ENCODE data around the gene BPIFB4. TPM values are rescaled to one million over a fixed set of nuclear protein-coding genes. Genes with fewer than 3 reads are reported as not detected.

Gene BPIFB4
- total RNA-seq, 1 experiment from 2014 or later, result not detected

DNA sequence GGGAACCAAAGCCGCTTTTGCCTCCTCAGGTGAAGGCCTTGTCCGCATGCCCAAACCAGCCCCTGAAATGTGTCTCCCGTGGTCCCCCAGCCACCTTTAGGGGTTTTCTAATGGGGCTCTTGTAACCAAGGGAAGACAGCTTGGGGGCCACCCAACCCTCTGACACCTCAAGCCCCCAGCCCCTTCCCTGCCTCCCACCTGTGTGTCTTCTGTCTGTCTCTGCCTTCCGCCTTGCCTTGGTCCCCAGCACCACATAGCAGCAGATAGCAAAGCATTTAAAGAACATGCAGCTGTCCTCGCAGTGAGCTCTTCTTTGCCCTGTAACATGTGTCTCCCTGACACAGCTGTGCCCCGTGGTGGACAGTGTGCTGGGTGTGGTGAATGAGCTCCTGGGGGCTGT lies 16.2 kb upstream of the BPIFB4 start:
- no peak for DNase-seq (ENCODE audit: unreplicated experiment)
- Mint-ChIP-seq H3K27me3 (ENCODE audit: insufficient read depth, unreplicated experiment) (peaks cover 15% of the 10 kb centered on the region), H3K4me1 (ENCODE audit: insufficient read depth, unreplicated experiment) (no peaks in the 10 kb centered on the region), H3K36me3 (ENCODE audit: insufficient read depth, unreplicated experiment) (no peaks in the 10 kb centered on the region), H3K27ac (ENCODE audit: low read depth, unreplicated experiment) (no peak overlapping the region), H3K9me3 (ENCODE audit: unreplicated experiment) (no peaks in the 10 kb centered on the region), H3K4me3 (ENCODE audit: unreplicated experiment) (no peak overlapping the region)
- BruUV-seq (replicated peaks), result no TSS peak
- ChIA-PET CTCF (no interaction called here), POLR2A (no interaction called here)
- TF ChIP-seq CTCF (IDR thresholded peaks at IDR 0.05; ENCODE audit: unreplicated experiment), result no peak
- intact Hi-C loops (cut with micrococcal nuclease), result no loop called here

- ChIA-PET CTCF (no interaction called here), POLR2A (no interaction called here)
- Mint-ChIP-seq H3K4me1 (ENCODE audit: insufficient read depth, unreplicated experiment) (no peaks in the 10 kb centered on the region), H3K4me3 (ENCODE audit: unreplicated experiment) (no peak overlapping the region), H3K27me3 (ENCODE audit: insufficient read depth, unreplicated experiment) (peaks cover 22% of the 10 kb centered on the region), H3K9me3 (ENCODE audit: unreplicated experiment) (no peaks in the 10 kb centered on the region), H3K36me3 (ENCODE audit: insufficient read depth, unreplicated experiment) (no peaks in the 10 kb centered on the region), H3K27ac (ENCODE audit: low read depth, unreplicated experiment) (no peak overlapping the region)
- BruUV-seq (replicated peaks), result no TSS peak
- TF ChIP-seq CTCF (IDR thresholded peaks at IDR 0.05; ENCODE audit: unreplicated experiment), result no peak
- DNase-seq (ENCODE audit: unreplicated experiment), result no peak
- intact Hi-C loops (cut with micrococcal nuclease), result no loop called here
Observed at GRCh38 chr20:33064572-33065287, 14.7 kb upstream of the BPIFB4 start.

DNA sequence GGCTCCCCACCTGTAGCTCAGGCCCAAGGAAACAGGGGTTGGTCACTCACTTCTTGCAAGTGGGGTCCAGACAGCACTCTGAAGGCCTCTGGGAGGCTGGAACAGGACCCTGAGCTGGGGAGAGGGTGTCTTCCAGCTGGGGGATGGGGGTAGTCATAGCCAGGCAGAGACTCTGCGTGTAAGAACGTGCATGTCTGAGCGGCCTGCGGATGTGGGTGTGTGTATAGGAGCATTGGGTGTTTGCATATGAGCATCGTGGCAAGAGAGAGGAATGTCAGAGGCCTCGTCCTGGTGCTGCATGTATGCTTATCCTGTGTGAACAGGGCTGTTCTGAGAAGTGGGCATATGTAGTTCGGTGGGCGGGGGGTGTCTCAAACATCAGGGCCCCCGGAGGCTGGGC lies 13.7 kb upstream of the BPIFB4 start:
- CTCF ChIA-PET, result no interaction called here
- H3K36me3 Mint-ChIP-seq (ENCODE audit: insufficient read depth, unreplicated experiment), result no peaks in the 10 kb centered on the region
- H3K4me1 Mint-ChIP-seq (ENCODE audit: insufficient read depth, unreplicated experiment), result no peaks in the 10 kb centered on the region
- H3K9me3 Mint-ChIP-seq (ENCODE audit: unreplicated experiment), result no peaks in the 10 kb centered on the region
- intact Hi-C loops (cut with micrococcal nuclease), result no loop called here
- POLR2A ChIA-PET, result no interaction called here
- DNase-seq (ENCODE audit: unreplicated experiment), result no peak
- no peak overlapping the region for H3K27ac Mint-ChIP-seq (ENCODE audit: low read depth, unreplicated experiment)
- no TSS peak for BruUV-seq (replicated peaks)
- no peak overlapping the region for H3K4me3 Mint-ChIP-seq (ENCODE audit: unreplicated experiment)
- peaks cover 24% of the 10 kb centered on the region for H3K27me3 Mint-ChIP-seq (ENCODE audit: insufficient read depth, unreplicated experiment)
- no peak for TF ChIP-seq CTCF (IDR thresholded peaks at IDR 0.05; ENCODE audit: unreplicated experiment)

DNA sequence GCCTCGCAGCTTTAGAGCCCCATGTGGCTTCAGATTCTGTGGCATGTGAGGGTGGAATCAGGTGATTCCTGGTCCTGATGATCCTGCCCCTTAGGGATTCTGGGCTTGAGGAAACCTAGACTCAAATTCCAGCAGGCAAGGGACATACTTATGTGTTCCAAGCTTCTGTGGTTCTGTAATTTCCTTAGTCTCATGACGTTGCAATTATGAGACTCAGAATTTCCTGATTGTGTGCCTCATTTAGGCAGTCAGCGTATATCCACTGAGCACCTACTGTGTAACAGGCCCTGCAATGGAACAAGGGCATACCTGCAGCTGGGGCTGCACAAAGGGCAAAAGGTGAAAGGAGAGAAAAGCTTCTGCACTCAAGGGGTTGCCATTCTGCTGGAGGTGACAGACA lies 11.6 kb upstream of the BPIFB4 start:
- Mint-ChIP-seq H3K27me3 (ENCODE audit: insufficient read depth, unreplicated experiment) (peaks cover 24% of the 10 kb centered on the region), H3K4me3 (ENCODE audit: unreplicated experiment) (no peak overlapping the region), H3K36me3 (ENCODE audit: insufficient read depth, unreplicated experiment) (no peaks in the 10 kb centered on the region), H3K9me3 (ENCODE audit: unreplicated experiment) (no peaks in the 10 kb centered on the region), H3K4me1 (ENCODE audit: insufficient read depth, unreplicated experiment) (no peaks in the 10 kb centered on the region), H3K27ac (ENCODE audit: low read depth, unreplicated experiment) (no peak overlapping the region)
- no TSS peak for BruUV-seq (replicated peaks)
- intact Hi-C loops (cut with micrococcal nuclease), result no loop called here
- CTCF ChIA-PET, result interaction anchor here (1.1 kb wide), 1 partner anchor 9 kb away, joined by 5 read pairs; no protein-coding TSS in a partner anchor
- TF ChIP-seq CTCF (IDR thresholded peaks at IDR 0.05; ENCODE audit: unreplicated experiment), result no peak
- POLR2A ChIA-PET, result no interaction called here
- DNase-seq (ENCODE audit: unreplicated experiment), result no peak
